Motor neuron (in vitro differentiated cells): ENCODE measurements around the gene GNPTG. TPM values are rescaled to one million over a fixed set of nuclear protein-coding genes. Genes with fewer than 3 reads are reported as not detected.

Experiments
- ATAC-seq, 8 experiments: fragments of 200-7000 bp; cut with Tn5 transposase; replicated peaks in 6 of 8; 2 replicates each; pipeline ENCODE4 v1.8.0; 2021; ENCODE audit warnings: mild to moderate bottlenecking in 8 of 8, moderate library complexity in 8 of 8
- H3K27ac ChIP-seq, 2 donors: fragments of 250-450 bp; sonication (Bioruptor Pico); 2 replicates each; pipeline ENCODE4 v1.9.0; 2021; ENCODE audit warnings: antibody characterized with exemption in 2 of 2, mild to moderate bottlenecking in 2 of 2, moderate library complexity in 1 of 2
- H3K4me1 ChIP-seq, 2 donors: fragments of 250-450 bp; sonication (Bioruptor Pico); replicated peaks in 1 of 2; 2 replicates each; pipeline ENCODE4 v1.6.1; 2021; ENCODE audit warnings: antibody characterized with exemption in 2 of 2, mild to moderate bottlenecking in 2 of 2, moderate library complexity in 1 of 2
- H3K4me3 ChIP-seq, 5 donors: fragments of 250-450 bp; sonication (Bioruptor Pico); 2 replicates each; pipeline ENCODE4 v1.9.0; 2021; ENCODE audit warnings: antibody characterized with exemption in 5 of 5, mild to moderate bottlenecking in 5 of 5, moderate library complexity in 4 of 5
- WGBS, 10 experiments: fragments of 450-650 bp; shearing (Covaris generic); methylation state at CpG; one replicate each; pipeline ENCODE4 v1.0.0; 2022; 5-methylcytosine and 5-hydroxymethylcytosine counted together
- in situ Hi-C, 9 experiments: fragments of 400-800 bp; cut with MboI; loops; one replicate each; pipeline ENCODE4 v1.15.0; 2021; ENCODE audit warnings: low sequenced_read_pairs in 9 of 9, low pct_unique_long_range_greater_than_20kb in 2 of 9; ENCODE audit not compliant: unreplicated experiment in 9 of 9
- total RNA-seq, 8 experiments: library from RNA; unstranded; fragments of 300-600 nt; gene quantifications; 2 replicates each; pipeline versions ENCODE4 v1.2.3 to v1.2.4, GENCODE V29; 2022

The GNPTG gene
- total RNA-seq, 8 experiments from 2014 or later = 13.4 to 90.4 (median 32.8) TPM

DNA sequence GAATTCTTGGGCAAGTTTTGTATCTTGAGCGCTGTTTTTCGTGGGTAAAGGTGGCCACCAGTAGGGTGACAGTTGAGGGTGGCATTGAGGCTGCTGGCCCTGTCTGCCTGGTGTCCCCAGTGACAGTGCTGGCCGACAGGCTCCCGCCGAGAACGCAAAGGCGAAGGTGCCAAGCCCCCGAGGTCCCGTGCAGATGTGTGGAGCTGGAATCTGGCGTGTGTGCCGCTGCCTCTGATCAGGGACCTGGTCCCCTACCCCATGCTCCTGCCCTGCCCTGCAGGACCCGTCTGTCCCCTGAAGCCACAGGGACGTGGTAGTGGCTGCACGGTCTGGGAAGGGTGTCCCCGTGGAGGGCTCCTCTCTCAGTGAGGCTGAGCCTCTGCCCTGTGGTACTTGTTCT is 38.8 kb upstream of the GNPTG start:
- 84 to 100% (median 97%) methylated on average over 2 to 8 of the region's 15 CpGs; no CpG with 5 or more reads in 6 of the 10 experiments for WGBS, 10 experiments
- no peak for ATAC-seq
- no peak overlapping the region for H3K27ac ChIP-seq
- no peak overlapping the region for H3K4me3 ChIP-seq
- in situ Hi-C loops = no loop called here
- H3K4me1 ChIP-seq = peaks cover 16% of the 10 kb centered on the region in 2 donors

- ATAC-seq = no peak
- Histone ChIP-seq H3K4me1 (peaks cover 16% of the 10 kb centered on the region in 2 donors), H3K27ac (no peak overlapping the region), H3K4me3 (no peak overlapping the region)
- in situ Hi-C loops = no loop called here
- WGBS, 10 experiments = 90 to 100% (median 99%) methylated on average over 2 to 19 of the region's 38 CpGs; no CpG with 5 or more reads in 5 of the 10 experiments
Observed at GRCh38 chr16:1313721-1314369, 37.9 kb upstream of the GNPTG start.

DNA sequence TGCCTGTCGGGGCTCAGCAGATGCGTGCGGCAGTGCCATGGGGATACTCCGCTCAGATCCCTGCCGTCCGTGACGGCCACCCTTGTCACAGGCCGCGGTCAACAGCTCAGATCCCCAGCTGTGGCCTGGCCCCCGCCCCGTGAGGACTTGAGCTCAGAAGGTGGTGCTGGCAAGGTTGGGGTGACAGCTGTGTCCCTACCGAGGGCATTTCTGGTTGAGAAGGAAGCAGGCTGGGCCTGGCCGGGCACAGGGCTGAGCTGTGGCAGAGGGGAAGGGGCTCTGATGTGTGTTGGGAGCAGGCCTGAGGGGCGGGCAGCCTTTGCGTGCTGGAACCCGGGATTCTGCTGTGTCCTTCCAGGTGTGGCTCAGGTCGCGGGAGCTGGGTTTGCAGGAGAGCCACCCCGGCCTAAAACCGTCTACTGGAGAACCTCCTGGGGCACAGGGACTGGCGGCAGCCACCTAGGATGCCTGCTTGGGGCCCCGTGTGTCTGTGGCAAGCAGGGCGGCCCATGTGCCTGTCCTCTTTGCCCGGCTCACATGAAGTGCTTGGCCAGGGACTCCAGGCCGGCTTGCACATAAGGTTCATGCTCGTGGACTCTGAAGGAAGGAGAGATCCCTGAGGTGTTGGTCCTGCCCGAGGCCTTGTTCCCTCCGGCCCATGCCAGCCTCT is 37.2 kb upstream of the GNPTG start:
- Histone ChIP-seq H3K4me3 (no peak overlapping the region), H3K27ac (no peak overlapping the region), H3K4me1 (peaks cover 16% of the 10 kb centered on the region in 2 donors)
- ATAC-seq = no peak
- in situ Hi-C loops = no loop called here
- WGBS, 10 experiments = 80 to 100% (median 99%) methylated on average over 1 to 13 of the region's 28 CpGs; no CpG with 5 or more reads in 6 of the 10 experiments

DNA sequence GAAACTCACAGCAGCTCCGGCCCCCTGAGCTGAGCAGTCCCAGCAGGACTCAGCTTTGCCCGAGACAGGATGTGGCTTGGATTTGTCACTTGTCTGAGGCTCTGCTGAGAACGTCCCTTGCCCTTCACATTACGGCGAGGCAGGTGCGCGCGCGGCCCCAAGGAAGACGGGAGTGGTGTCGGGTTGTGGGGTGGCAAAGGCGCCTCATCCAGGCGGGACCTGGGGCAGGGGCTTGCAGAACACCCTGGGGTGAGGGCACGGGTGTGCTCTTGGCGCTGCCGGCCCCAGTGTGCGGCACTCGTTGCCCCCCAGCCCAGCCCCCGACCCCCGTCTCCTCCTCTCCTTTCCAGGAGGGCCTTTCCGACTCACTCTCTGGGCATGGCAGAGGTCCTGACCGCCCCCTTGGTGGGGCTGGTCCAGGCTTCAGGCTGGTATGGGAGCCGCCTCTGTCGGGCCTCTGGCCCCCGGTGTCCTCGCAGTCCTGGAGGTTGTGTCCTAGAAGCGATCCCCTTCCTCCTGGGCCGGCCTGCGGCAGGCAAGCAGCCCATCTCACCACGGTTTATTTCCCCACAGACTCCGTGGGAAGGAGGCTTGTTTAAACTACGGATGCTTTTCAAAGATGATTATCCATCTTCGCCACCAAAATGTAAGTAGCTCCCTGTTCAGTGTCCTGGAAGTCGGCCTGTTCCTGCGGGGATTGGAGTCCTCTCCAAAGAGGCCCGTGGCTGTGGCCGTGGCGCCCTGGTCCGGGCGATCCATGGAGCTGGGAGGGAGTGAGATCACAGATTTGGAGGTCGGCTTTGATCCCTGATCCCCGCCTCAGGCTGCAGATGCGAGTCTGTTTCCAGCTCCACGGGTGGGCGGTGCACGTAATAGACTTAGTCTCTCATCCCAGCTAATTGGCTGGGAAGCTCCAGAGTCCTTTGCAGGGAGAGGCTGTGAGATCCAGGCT is 36.4 kb upstream of the GNPTG start:
- in situ Hi-C loops = no loop called here
- ATAC-seq = peak in 1 of 8 experiments; percentile 3
- no peak overlapping the region for H3K4me3 ChIP-seq
- peaks cover 16% of the 10 kb centered on the region in 2 donors for H3K4me1 ChIP-seq
- H3K27ac ChIP-seq = no peak overlapping the region
- 66 to 92% (median 79%) methylated on average over 2 to 10 of the region's 46 CpGs; no CpG with 5 or more reads in 6 of the 10 experiments for WGBS, 10 experiments

DNA sequence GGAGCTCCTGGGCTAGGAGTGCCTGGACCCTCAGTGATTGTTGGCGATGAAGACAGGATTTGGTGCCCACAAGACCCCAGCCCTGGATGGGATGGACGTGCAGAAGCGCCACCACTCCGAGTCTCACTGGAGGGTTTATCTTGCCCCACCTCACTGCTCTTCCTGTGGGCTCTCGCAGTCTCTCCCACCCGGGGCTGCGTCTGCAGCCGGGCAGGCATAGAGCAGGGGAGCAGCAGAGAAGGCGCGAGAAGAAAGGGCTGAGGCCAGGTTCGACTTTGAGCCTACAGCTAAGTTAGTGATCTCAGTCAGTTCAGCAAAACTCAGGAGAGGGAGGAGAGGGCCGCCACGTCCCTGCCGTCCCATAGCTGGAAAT is 35.7 kb upstream of the GNPTG start:
- no peak for ATAC-seq

DNA sequence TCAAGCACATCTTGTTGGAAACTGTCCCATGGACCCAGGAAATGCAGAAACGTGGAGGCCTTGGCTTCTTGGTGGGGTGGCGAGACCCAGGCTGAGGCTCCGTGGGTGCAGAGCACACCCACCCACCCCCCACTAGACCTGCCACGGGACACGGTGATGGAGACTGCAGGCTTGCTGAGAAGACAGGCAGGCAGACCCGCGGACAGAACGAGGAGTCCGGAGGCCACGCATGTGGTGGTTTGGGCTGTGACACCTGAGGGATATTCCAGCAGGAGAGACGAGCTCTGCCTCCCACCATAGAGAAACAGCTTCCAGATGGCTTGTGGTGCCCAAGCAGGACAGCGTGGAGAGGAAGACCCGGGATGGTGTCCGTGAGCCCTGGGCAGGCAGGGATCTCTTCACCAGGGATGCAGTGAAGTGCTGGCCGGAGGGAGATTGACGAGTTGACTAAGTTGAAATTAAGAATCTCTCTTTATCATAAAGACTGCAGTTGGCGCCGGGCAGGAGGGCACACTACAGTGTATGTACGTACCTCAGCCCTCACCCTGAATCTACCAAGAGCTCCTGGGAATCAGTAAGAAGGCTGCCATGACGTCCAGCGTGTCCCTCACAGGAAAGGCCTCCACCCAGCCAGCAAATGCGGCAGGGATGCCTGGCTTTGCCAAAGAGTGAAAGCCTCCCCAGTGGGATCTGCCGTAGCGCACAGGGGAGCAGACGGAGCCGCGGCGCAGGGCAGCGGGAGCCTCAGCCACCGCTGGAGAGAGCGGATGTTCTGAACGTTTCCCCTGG is 34.1 kb upstream of the GNPTG start:
- peak in 2 of 8 experiments; percentile 8 to 12 for ATAC-seq
- H3K27ac ChIP-seq = no peak overlapping the region
- no peak overlapping the region for H3K4me3 ChIP-seq
- H3K4me1 ChIP-seq = no peaks in the 10 kb centered on the region
- 80 to 100% (median 89%) methylated on average over 3 to 16 of the region's 32 CpGs; no CpG with 5 or more reads in 6 of the 10 experiments for WGBS, 10 experiments
- in situ Hi-C loops = no loop called here

More for the DNA sequence above, 35.7 kb upstream of the GNPTG start:
- in situ Hi-C loops = no loop called here
- 80 to 100% (median 93%) methylated on average over 2 to 7 of the region's 14 CpGs; no CpG with 5 or more reads in 6 of the 10 experiments for WGBS, 10 experiments
- H3K4me3 ChIP-seq = no peak overlapping the region
- no peak overlapping the region for H3K27ac ChIP-seq
- peaks cover 10 to 12% of the 10 kb centered on the region in 2 donors for H3K4me1 ChIP-seq

- Histone ChIP-seq H3K27ac (no peak overlapping the region), H3K4me3 (no peak overlapping the region), H3K4me1 (no peaks in the 10 kb centered on the region)
- no peak for ATAC-seq
- in situ Hi-C loops = no loop called here
- WGBS, 10 experiments = 75 to 87% (median 84%) methylated on average over 3 to 5 of the region's 9 CpGs; no CpG with 5 or more reads in 5 of the 10 experiments
Observed at GRCh38 chr16:1318268-1318545, 33.5 kb upstream of the GNPTG start.

GRCh38 chr16:1319041-1319440 is 32.7 kb upstream of the GNPTG start:
- H3K4me3 ChIP-seq = no peak overlapping the region
- WGBS, 10 experiments = 67 to 98% (median 96%) methylated on average over 3 to 18 of the region's 33 CpGs; no CpG with 5 or more reads in 5 of the 10 experiments
- ATAC-seq = no peak
- H3K27ac ChIP-seq = no peak overlapping the region
- in situ Hi-C loops = no loop called here
- H3K4me1 ChIP-seq = no peaks in the 10 kb centered on the region

DNA sequence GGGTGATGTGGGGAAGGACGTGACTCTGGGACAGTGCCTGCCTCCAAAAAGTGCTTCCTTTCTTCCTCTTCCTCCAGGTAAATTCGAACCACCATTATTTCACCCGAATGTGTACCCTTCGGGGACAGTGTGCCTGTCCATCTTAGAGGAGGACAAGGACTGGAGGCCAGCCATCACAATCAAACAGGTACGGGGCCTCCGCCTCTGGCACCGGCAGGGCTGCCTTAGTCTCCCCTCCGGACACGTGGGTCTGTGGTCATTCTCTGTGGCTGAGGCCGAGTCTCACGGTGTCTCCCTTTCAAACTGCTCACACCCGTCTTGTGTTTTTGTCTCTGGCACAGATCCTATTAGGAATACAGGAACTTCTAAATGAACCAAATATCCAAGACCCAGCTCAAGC is 31.6 kb upstream of the GNPTG start:
- no peak overlapping the region for H3K27ac ChIP-seq
- H3K4me3 ChIP-seq = no peak overlapping the region
- H3K4me1 ChIP-seq = no peaks in the 10 kb centered on the region
- in situ Hi-C loops = no loop called here
- WGBS, 10 experiments = 67 to 100% (median 95%) methylated on average over 1 to 3 of the region's 12 CpGs; no CpG with 5 or more reads in 6 of the 10 experiments
- no peak for ATAC-seq

GRCh38 chr16:1320658-1321240 is 31.0 kb upstream of the GNPTG start:
- in situ Hi-C loops = no loop called here
- WGBS, 10 experiments = 100% methylated on average over 5 of the region's 22 CpGs; no CpG with 5 or more reads in 9 of the 10 experiments
- no peak overlapping the region for H3K27ac ChIP-seq
- peak in 2 of 8 experiments; percentile 5 to 10 for ATAC-seq
- no peaks in the 10 kb centered on the region for H3K4me1 ChIP-seq
- no peak overlapping the region for H3K4me3 ChIP-seq

GRCh38 chr16:1322407-1322806 is 29.3 kb upstream of the GNPTG start:
- 94 to 100% (median 100%) methylated on average over 1 to 7 of the region's 8 CpGs; no CpG with 5 or more reads in 5 of the 10 experiments for WGBS, 10 experiments
- ATAC-seq = no peak
- H3K4me1 ChIP-seq = peaks cover 1 to 2% of the 10 kb centered on the region in 2 donors
- no peak overlapping the region for H3K4me3 ChIP-seq
- in situ Hi-C loops = no loop called here
- H3K27ac ChIP-seq = no peak overlapping the region
